Measurements from ENCODE around the gene LRP1B.

LRP1B gene

DNA sequence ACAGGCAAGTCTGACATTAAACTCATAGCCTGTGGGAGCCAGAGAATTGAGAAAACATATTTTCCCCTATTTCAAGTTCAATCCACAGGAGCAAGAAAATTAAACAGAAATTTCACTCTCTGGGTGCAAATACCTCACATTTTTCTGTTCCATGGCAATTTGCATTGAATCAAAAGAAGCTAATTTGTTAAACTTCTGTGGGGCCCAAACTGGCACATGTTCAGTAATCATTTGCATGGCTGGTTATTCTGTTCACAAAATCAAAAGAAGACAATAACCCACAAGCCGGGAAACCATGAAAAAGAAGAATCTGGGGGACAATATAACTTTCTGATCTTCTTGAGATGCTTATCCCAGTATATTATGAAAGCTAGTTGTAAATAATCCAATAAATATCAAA lies 363.1 kb downstream of the LRP1B start:
- H3K9me3 ChIP-seq (ENCODE audit: control insufficient read depth, insufficient read depth, low read depth, low read length): no peaks in the 10 kb centered on the region
- H3K9ac ChIP-seq (ENCODE audit: low read length): no peak overlapping the region
- peaks cover 8% of the 10 kb centered on the region; the same call in 1 of the 2 replicates for H3K4me1 ChIP-seq (ENCODE audit: control insufficient read depth, insufficient read depth, low read length)
- no peaks in the 10 kb centered on the region for H3K27me3 ChIP-seq (ENCODE audit: control insufficient read depth, insufficient read depth, low read length)
- no peak overlapping the region for H3K27ac ChIP-seq (ENCODE audit: low read depth, low read length)
- H3K36me3 ChIP-seq (ENCODE audit: control insufficient read depth, insufficient read depth, low read length): no peaks in the 10 kb centered on the region
- H3K4me3 ChIP-seq (ENCODE audit: low read depth, low read length): no peak overlapping the region

GRCh38 chr2:141767051-141767450 lies 363.8 kb downstream of the LRP1B start:
- no peak overlapping the region for H3K9ac ChIP-seq (ENCODE audit: low read length)
- H3K9me3 ChIP-seq (ENCODE audit: control insufficient read depth, insufficient read depth, low read depth, low read length): no peaks in the 10 kb centered on the region
- H3K27me3 ChIP-seq (ENCODE audit: control insufficient read depth, insufficient read depth, low read length): no peaks in the 10 kb centered on the region
- no peak overlapping the region for H3K27ac ChIP-seq (ENCODE audit: low read depth, low read length)
- H3K4me1 ChIP-seq (ENCODE audit: control insufficient read depth, insufficient read depth, low read length): peaks cover 4% of the 10 kb centered on the region; the same call in 1 of the 2 replicates
- no peaks in the 10 kb centered on the region for H3K36me3 ChIP-seq (ENCODE audit: control insufficient read depth, insufficient read depth, low read length)
- H3K4me3 ChIP-seq (ENCODE audit: low read depth, low read length): no peak overlapping the region

DNA sequence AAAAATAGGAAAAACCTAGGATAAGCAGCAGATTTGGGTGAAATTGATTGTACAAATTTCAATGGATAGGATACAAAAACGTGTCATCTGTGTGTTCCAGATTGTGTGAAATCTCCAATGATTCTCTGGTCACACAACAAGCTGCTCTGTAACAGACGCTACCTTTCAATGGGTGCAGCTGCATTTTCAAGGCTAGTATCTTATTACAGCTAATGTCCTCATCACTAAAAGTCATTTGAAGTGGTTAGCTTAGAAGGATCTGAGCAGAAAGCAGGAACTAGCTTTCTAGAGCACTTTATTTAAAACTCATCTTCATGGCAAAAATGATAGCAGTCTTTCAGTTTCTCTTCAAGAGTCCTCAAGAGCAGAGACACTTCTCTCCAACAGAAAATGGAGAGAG lies 364.6 kb downstream of the LRP1B start:
- no peaks in the 10 kb centered on the region for H3K27me3 ChIP-seq (ENCODE audit: control insufficient read depth, insufficient read depth, low read length)
- no peak overlapping the region for H3K27ac ChIP-seq (ENCODE audit: low read depth, low read length)
- no peak overlapping the region for H3K4me3 ChIP-seq (ENCODE audit: low read depth, low read length)
- H3K36me3 ChIP-seq (ENCODE audit: control insufficient read depth, insufficient read depth, low read length): no peaks in the 10 kb centered on the region
- no peak overlapping the region for H3K9ac ChIP-seq (ENCODE audit: low read length)
- peaks cover 4% of the 10 kb centered on the region; the same call in 1 of the 2 replicates for H3K4me1 ChIP-seq (ENCODE audit: control insufficient read depth, insufficient read depth, low read length)
- no peaks in the 10 kb centered on the region for H3K9me3 ChIP-seq (ENCODE audit: control insufficient read depth, insufficient read depth, low read depth, low read length)

- no peaks in the 10 kb centered on the region for H3K9me3 ChIP-seq (ENCODE audit: control insufficient read depth, insufficient read depth, low read depth, low read length)
- H3K4me1 ChIP-seq (ENCODE audit: control insufficient read depth, insufficient read depth, low read length): peaks cover 5% of the 10 kb centered on the region; the same call in 1 of the 2 replicates
- H3K4me3 ChIP-seq (ENCODE audit: low read depth, low read length): no peak overlapping the region
- H3K9ac ChIP-seq (ENCODE audit: low read length): no peak overlapping the region
- H3K27ac ChIP-seq (ENCODE audit: low read depth, low read length): no peak overlapping the region
- H3K27me3 ChIP-seq (ENCODE audit: control insufficient read depth, insufficient read depth, low read length): no peaks in the 10 kb centered on the region
- H3K36me3 ChIP-seq (ENCODE audit: control insufficient read depth, insufficient read depth, low read length): no peaks in the 10 kb centered on the region
Observed at GRCh38 chr2:141748616-141749015, 382.2 kb downstream of the LRP1B start.

- H3K9ac ChIP-seq (ENCODE audit: low read length): no peak overlapping the region
- no peaks in the 10 kb centered on the region for H3K9me3 ChIP-seq (ENCODE audit: control insufficient read depth, insufficient read depth, low read depth, low read length)
- no peaks in the 10 kb centered on the region for H3K36me3 ChIP-seq (ENCODE audit: control insufficient read depth, insufficient read depth, low read length)
- no peaks in the 10 kb centered on the region for H3K27me3 ChIP-seq (ENCODE audit: control insufficient read depth, insufficient read depth, low read length)
- H3K27ac ChIP-seq (ENCODE audit: low read depth, low read length): no peak overlapping the region
- no peak overlapping the region for H3K4me3 ChIP-seq (ENCODE audit: low read depth, low read length)
- no peaks in the 10 kb centered on the region for H3K4me1 ChIP-seq (ENCODE audit: control insufficient read depth, insufficient read depth, low read length)
Observed at GRCh38 chr2:141741652-141742051, 389.2 kb downstream of the LRP1B start.

DNA sequence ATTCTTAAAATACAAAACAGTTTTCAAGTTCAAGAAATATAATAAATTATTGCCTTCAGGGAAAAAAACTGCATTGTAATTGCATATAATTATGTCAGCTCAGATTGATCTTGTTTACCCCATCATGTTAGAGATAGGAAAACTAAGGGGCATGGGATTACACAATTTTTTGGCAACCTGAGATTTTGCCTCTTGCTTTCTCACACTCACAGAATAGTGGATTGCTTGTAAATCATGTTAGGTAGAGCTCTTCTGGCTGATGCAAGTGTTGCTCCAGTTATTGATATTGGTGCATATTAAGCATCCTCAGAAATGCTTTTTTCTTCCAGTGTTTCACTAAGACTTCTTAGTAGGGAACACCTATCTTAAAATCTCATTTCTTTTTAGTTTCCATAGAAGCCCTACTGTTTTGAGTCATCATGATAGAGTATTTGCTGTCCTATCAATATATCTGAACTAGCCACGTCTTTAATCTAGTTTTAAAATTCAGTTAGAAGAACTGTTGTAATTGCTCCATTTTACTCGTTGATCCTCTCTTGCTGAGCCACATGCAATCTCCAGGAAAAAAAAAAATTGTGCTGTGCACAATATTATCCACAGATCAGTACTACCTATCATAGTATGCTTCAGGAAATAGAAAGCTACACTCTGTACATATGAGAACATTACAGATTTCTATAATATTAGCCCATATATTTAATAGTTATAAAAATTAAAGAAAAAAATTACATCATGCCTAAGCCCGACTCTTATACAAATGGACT lies 393.1 kb downstream of the LRP1B start:
- Histone ChIP-seq H3K4me3 (ENCODE audit: low read depth, low read length) (no peak overlapping the region), H3K4me1 (ENCODE audit: control insufficient read depth, insufficient read depth, low read length) (no peaks in the 10 kb centered on the region; the same call in 1 of the 2 replicates), H3K27ac (ENCODE audit: low read depth, low read length) (no peak overlapping the region), H3K36me3 (ENCODE audit: control insufficient read depth, insufficient read depth, low read length) (no peaks in the 10 kb centered on the region), H3K9ac (ENCODE audit: low read length) (no peak overlapping the region), H3K9me3 (ENCODE audit: control insufficient read depth, insufficient read depth, low read depth, low read length) (no peaks in the 10 kb centered on the region), H3K27me3 (ENCODE audit: control insufficient read depth, insufficient read depth, low read length) (no peaks in the 10 kb centered on the region)

DNA sequence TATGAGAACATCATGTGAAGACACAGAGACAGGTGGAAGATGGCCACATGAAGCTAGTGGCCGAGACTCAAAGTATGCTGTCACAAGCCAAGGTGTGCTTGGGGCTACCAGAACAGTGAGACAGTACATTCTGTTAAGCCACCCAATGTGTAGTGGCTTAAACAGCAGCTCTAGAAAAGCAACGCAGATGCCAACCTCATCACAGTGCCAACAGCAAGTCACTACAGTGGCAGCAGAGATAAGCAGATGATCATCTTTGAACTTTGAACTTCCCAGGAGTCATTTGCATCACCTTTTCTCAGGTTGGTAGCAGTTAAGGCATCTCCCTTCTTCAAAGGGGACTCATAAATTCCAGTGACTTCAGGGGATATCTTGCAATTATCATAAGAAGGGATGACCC lies 394.4 kb downstream of the LRP1B start:
- Histone ChIP-seq H3K4me3 (ENCODE audit: low read depth, low read length) (no peak overlapping the region), H3K9ac (ENCODE audit: low read length) (no peak overlapping the region), H3K9me3 (ENCODE audit: control insufficient read depth, insufficient read depth, low read depth, low read length) (no peaks in the 10 kb centered on the region), H3K36me3 (ENCODE audit: control insufficient read depth, insufficient read depth, low read length) (no peaks in the 10 kb centered on the region), H3K4me1 (ENCODE audit: control insufficient read depth, insufficient read depth, low read length) (no peaks in the 10 kb centered on the region; the same call in 1 of the 2 replicates), H3K27ac (ENCODE audit: low read depth, low read length) (no peak overlapping the region), H3K27me3 (ENCODE audit: control insufficient read depth, insufficient read depth, low read length) (no peaks in the 10 kb centered on the region)

- no peaks in the 10 kb centered on the region for H3K36me3 ChIP-seq (ENCODE audit: control insufficient read depth, insufficient read depth, low read length)
- H3K27ac ChIP-seq (ENCODE audit: low read depth, low read length): no peak overlapping the region
- no peak overlapping the region for H3K4me3 ChIP-seq (ENCODE audit: low read depth, low read length)
- no peak overlapping the region for H3K9ac ChIP-seq (ENCODE audit: low read length)
- H3K27me3 ChIP-seq (ENCODE audit: control insufficient read depth, insufficient read depth, low read length): no peaks in the 10 kb centered on the region
- H3K9me3 ChIP-seq (ENCODE audit: control insufficient read depth, insufficient read depth, low read depth, low read length): no peaks in the 10 kb centered on the region
- no peaks in the 10 kb centered on the region for H3K4me1 ChIP-seq (ENCODE audit: control insufficient read depth, insufficient read depth, low read length)
Observed at GRCh38 chr2:141728886-141729285, 401.9 kb downstream of the LRP1B start.

DNA sequence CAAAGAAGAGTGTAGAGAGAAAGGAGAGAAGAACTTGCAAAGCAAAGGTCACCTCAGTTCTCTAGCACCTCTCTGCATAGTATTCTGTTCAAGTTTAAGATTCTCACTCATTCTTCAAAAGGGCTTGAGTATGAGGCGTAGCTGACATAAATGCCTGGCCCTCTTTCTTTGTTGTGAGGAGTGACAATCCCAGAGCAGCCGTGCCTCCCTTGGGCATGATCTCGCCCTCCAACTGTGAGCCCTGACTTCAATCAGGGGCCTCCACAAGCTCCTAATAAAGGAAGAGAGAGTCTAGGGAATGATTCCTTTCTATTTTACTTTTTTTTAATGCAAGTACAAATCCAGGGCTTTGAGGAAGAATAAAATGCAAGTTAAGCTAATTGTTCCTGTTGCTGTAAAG lies 402.7 kb downstream of the LRP1B start:
- Histone ChIP-seq H3K4me1 (ENCODE audit: control insufficient read depth, insufficient read depth, low read length) (no peaks in the 10 kb centered on the region), H3K27ac (ENCODE audit: low read depth, low read length) (no peak overlapping the region), H3K36me3 (ENCODE audit: control insufficient read depth, insufficient read depth, low read length) (no peaks in the 10 kb centered on the region)

DNA sequence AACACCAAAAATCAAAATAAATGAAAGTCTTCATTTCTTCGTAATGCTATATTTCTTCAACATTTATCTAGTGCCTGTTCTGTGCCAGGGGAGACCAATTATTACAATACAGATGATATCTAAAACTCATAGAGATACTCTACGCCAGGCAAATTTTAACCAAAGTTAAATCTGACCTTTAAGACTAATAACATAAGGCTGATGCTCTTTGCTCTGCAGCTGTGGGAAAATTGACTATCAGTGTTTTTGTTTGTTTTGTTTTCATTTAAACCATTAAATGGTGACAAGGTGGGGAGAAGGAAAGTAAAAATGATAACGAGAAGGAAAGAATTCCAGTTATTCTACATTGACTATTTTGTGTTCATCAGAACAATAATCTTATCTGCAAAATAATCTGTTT lies 406.4 kb downstream of the LRP1B start:
- Histone ChIP-seq H3K4me3 (ENCODE audit: low read depth, low read length) (no peak overlapping the region), H3K27ac (ENCODE audit: low read depth, low read length) (no peak overlapping the region), H3K9me3 (ENCODE audit: control insufficient read depth, insufficient read depth, low read depth, low read length) (no peaks in the 10 kb centered on the region), H3K4me1 (ENCODE audit: control insufficient read depth, insufficient read depth, low read length) (no peaks in the 10 kb centered on the region), H3K36me3 (ENCODE audit: control insufficient read depth, insufficient read depth, low read length) (no peaks in the 10 kb centered on the region), H3K27me3 (ENCODE audit: control insufficient read depth, insufficient read depth, low read length) (no peaks in the 10 kb centered on the region), H3K9ac (ENCODE audit: low read length) (no peak overlapping the region)

More for the DNA sequence above, 402.7 kb downstream of the LRP1B start:
- no peaks in the 10 kb centered on the region for H3K9me3 ChIP-seq (ENCODE audit: control insufficient read depth, insufficient read depth, low read depth, low read length)
- no peaks in the 10 kb centered on the region for H3K27me3 ChIP-seq (ENCODE audit: control insufficient read depth, insufficient read depth, low read length)
- no peak overlapping the region for H3K9ac ChIP-seq (ENCODE audit: low read length)
- H3K4me3 ChIP-seq (ENCODE audit: low read depth, low read length): no peak overlapping the region

DNA sequence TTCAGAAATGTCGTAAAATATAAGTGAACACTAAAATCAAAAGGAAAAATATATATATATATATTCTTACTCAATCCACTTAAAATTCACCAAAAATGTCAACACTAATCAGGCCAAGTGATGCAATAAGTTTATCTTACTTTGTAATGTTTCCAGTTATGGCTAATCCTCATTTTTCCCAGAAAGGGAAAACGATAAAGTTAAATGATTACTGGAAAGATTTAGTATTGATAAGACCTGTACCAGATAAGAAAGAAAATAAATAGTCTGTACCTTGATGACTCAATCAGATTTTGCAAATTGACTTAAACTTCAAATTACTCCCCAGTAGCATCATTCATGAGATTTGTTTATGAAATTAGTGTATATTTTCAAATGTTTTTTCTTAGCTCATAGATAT lies 407.0 kb downstream of the LRP1B start:
- Histone ChIP-seq H3K27me3 (ENCODE audit: control insufficient read depth, insufficient read depth, low read length) (no peaks in the 10 kb centered on the region), H3K4me3 (ENCODE audit: low read depth, low read length) (no peak overlapping the region), H3K4me1 (ENCODE audit: control insufficient read depth, insufficient read depth, low read length) (no peaks in the 10 kb centered on the region), H3K9ac (ENCODE audit: low read length) (no peak overlapping the region), H3K27ac (ENCODE audit: low read depth, low read length) (no peak overlapping the region), H3K9me3 (ENCODE audit: control insufficient read depth, insufficient read depth, low read depth, low read length) (no peaks in the 10 kb centered on the region), H3K36me3 (ENCODE audit: control insufficient read depth, insufficient read depth, low read length) (no peaks in the 10 kb centered on the region)
